Measurements from ENCODE around the gene DDX20. TPM values are rescaled to one million over a fixed set of nuclear protein-coding genes. Genes with fewer than 3 reads are reported as not detected.

DDX20 gene
- total RNA-seq, 3 donors from 2014 or later = 14.1 to 28.0 (median 25.9) TPM

GRCh38 chr1:111789666-111790316 lies 34.1 kb downstream of the DDX20 start:
- Histone ChIP-seq H3K27ac (peak overlapping the region in 1 of 2 donors; percentile 9), H3K36me3 (no peaks in the 10 kb centered on the region), H3K9me3 (no peaks in the 10 kb centered on the region), H3K27me3 (no peaks in the 10 kb centered on the region), H3K4me3 (no peak overlapping the region), H3K4me1 (no peaks in the 10 kb centered on the region)
- TF ChIP-seq POLR2A (IDR thresholded peaks at IDR 0.05) (no peak), POLR2AphosphoS5 (IDR thresholded peaks at IDR 0.05) (no peak), CTCF (IDR thresholded peaks at IDR 0.05) (peak in 1 of 3 donors; percentile 9)
- no peak for DNase-seq (ENCODE audit: low spot score in 2 of 2)
- intact Hi-C loops (cut with DNase I; ENCODE audit: low total_unique reads) = no loop called here

GRCh38 chr1:111791776-111792175 lies 36.1 kb downstream of the DDX20 start:
- no peaks in the 10 kb centered on the region for H3K9me3 ChIP-seq
- no peaks in the 10 kb centered on the region for H3K36me3 ChIP-seq
- intact Hi-C loops (cut with DNase I; ENCODE audit: low total_unique reads) = no loop called here
- H3K4me3 ChIP-seq = no peak overlapping the region
- no peaks in the 10 kb centered on the region for H3K4me1 ChIP-seq
- no peaks in the 10 kb centered on the region for H3K27me3 ChIP-seq
- TF ChIP-seq POLR2AphosphoS5 (IDR thresholded peaks at IDR 0.05) (no peak), CTCF (IDR thresholded peaks at IDR 0.05) (no peak), POLR2A (IDR thresholded peaks at IDR 0.05) (no peak)
- DNase-seq (ENCODE audit: low spot score in 2 of 2) = no peak
- no peak overlapping the region for H3K27ac ChIP-seq

- H3K27me3 ChIP-seq = no peaks in the 10 kb centered on the region
- no peaks in the 10 kb centered on the region for H3K36me3 ChIP-seq
- no peak overlapping the region for H3K4me3 ChIP-seq
- H3K27ac ChIP-seq = no peak overlapping the region
- no peak for DNase-seq (ENCODE audit: low spot score in 2 of 2)
- no peaks in the 10 kb centered on the region for H3K9me3 ChIP-seq
- intact Hi-C loops (cut with DNase I; ENCODE audit: low total_unique reads) = no loop called here
- H3K4me1 ChIP-seq = no peaks in the 10 kb centered on the region
- TF ChIP-seq POLR2A (IDR thresholded peaks at IDR 0.05) = no peak
- no peak for TF ChIP-seq CTCF (IDR thresholded peaks at IDR 0.05)
- TF ChIP-seq POLR2AphosphoS5 (IDR thresholded peaks at IDR 0.05) = no peak
Measured at GRCh38 chr1:111792249-111792648, 36.5 kb downstream of the DDX20 start.

GRCh38 chr1:111793923-111794322 lies 38.2 kb downstream of the DDX20 start:
- H3K4me1 ChIP-seq = no peaks in the 10 kb centered on the region
- H3K27me3 ChIP-seq = no peaks in the 10 kb centered on the region
- no peaks in the 10 kb centered on the region for H3K36me3 ChIP-seq
- DNase-seq (ENCODE audit: low spot score in 2 of 2) = no peak
- H3K4me3 ChIP-seq = no peak overlapping the region
- no peak overlapping the region for H3K27ac ChIP-seq
- intact Hi-C loops (cut with DNase I; ENCODE audit: low total_unique reads) = no loop called here
- TF ChIP-seq POLR2A (IDR thresholded peaks at IDR 0.05) (no peak), POLR2AphosphoS5 (IDR thresholded peaks at IDR 0.05) (no peak)
- H3K9me3 ChIP-seq = no peaks in the 10 kb centered on the region

GRCh38 chr1:111795401-111795800 lies 39.7 kb downstream of the DDX20 start:
- no peak overlapping the region for H3K4me3 ChIP-seq
- no peak for DNase-seq (ENCODE audit: low spot score in 2 of 2)
- no peaks in the 10 kb centered on the region for H3K36me3 ChIP-seq
- H3K9me3 ChIP-seq = no peaks in the 10 kb centered on the region
- H3K27me3 ChIP-seq = no peaks in the 10 kb centered on the region
- intact Hi-C loops (cut with DNase I; ENCODE audit: low total_unique reads) = no loop called here
- H3K27ac ChIP-seq = no peak overlapping the region
- TF ChIP-seq CTCF (IDR thresholded peaks at IDR 0.05) = no peak
- no peak for TF ChIP-seq POLR2AphosphoS5 (IDR thresholded peaks at IDR 0.05)
- no peak for TF ChIP-seq POLR2A (IDR thresholded peaks at IDR 0.05)
- H3K4me1 ChIP-seq = no peaks in the 10 kb centered on the region
